ENCODE measurements around the gene DPH1.
A peak's percentile ranks its signal among the peaks of the same experiment; 100 is the strongest.

The DPH1 gene

DNA sequence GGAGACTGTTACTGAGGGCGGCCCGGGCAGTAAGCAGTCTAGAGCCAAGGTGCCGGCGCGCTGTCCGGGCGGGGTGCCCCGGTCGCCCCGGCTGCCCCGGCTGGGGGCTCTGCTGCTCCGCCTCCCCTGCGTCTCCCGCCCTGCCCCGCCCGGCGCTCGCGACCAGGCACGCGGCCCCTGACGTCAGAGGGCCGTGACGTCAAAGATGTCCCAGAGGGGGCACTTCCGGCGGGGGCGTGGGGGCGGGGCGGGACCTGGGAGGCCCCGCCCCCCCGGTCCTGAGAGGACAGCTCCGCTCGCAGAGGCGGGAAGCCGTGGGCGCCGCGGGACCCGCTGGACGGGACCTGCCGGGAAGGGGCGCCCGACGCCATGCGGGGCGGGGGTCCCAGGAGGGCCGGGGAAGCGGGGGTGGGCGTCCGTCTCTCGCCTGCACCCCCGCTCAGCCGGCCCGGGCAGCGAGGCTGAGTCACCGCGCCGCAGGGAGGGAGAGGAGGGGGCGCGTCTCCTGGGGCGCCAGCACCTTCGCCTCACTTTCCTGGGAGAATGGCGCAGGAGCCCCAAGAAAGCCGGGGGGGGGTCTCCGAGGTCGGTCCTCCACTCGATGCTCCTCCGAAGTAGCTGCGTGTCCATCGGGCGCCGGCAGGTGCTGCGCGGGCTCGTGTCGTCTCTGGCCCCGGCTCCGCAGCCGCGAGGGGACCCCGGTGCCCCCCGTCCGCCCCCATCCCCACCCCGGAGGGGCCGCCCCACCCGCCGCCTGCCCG lies 20.5 kb downstream of the DPH1 start:
- peak in 1 of 2 experiments; percentile 58 for DNase-seq

DNA sequence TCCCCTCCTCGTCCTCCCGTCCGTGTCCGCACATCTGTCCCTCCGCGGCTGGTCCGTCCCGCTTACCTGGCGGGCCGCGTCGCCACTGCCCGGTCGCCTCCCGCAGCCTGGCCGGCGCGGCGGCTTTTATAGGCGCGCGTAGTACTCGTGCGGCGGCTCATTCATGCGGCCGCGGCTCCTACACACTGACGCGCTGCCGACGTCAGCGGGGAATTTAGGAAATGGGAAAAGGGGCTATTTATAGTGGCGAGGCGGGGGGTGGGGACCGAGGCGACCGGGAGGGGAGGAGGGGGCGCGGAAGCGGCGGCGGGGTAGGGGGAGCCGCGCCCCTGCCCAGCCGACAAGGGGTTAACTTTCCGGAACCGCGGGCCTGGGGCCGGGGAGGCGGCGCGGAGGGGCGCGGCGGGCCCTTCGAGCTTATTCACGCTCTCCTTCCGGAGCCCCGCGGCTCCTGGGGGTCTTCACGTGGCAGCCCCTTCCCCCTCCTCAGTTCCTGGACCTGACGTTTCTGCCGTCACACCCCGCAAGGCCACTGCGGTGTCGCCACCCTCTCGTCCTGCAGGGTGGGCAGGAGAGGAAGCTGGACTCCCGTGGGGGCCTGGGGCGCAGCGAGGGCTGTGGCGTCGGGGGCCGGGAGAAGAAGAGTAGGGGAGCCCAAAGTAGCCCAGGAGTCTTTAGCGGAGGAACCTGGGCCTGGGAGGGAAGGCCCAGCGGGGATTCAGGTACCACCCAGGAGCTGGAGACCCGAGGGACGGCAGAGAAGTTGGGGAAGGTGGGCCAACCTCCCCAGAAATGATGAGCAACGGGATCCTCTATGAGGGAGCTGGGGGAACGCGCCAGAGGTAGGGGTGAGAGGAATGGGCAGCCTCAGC lies 21.3 kb downstream of the DPH1 start:
- peak in 1 of 2 experiments; percentile 35 for DNase-seq

- no peak for DNase-seq
Measured at GRCh38 chr17:2051933-2052559, 22.1 kb downstream of the DPH1 start.

GRCh38 chr17:2053380-2054261 lies 23.7 kb downstream of the DPH1 start:
- DNase-seq = peak in 1 of 2 experiments; percentile 67

GRCh38 chr17:2054262-2054511 lies 24.2 kb downstream of the DPH1 start:
- DNase-seq = no peak

DNA sequence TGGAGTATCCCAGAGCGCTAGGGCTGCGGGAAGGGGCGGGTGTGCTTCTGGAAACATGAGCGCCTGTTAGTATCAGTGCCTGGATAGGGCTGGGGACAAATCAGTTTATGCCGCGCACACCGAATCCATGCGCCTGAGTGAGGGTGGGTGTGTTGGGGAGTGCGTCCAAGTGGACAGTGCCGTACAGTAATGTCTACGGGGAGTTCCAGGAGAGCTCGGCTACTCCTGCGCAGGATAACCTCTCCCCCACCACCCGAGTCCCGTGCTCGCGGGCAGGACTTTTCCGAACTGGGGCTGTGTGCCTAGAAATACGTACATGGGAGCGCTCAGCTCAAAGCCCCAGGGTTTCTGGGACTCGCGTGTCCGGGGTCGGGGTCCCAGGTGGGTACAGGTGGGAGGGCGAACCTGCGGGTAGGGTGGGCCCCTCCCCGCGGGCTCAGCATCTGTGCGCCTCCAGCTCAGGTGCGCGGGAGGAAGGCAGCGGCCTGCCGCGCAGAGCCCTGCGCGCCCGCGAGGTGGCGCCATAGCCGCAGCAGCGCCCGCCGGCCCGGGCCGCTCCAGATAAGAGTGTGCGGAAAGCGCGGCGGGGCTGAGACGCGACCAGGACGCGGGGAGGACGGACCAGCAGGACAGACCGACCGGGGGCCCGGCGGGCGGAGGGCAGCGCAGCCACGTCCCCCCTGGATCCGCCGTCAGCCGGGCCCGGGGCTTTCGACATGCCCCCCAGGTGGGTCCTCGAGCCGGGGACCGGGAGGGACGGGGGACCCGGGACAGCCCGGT lies 24.7 kb downstream of the DPH1 start, which contains the start of gene HIC1:
Gene HIC1 (plus strand): TSS at position 592 of the 780 bp plus-strand sequence. CDS start 1,588 bp downstream, outside the sequence.
- peak in 1 of 2 experiments; percentile 60 for DNase-seq

DNA sequence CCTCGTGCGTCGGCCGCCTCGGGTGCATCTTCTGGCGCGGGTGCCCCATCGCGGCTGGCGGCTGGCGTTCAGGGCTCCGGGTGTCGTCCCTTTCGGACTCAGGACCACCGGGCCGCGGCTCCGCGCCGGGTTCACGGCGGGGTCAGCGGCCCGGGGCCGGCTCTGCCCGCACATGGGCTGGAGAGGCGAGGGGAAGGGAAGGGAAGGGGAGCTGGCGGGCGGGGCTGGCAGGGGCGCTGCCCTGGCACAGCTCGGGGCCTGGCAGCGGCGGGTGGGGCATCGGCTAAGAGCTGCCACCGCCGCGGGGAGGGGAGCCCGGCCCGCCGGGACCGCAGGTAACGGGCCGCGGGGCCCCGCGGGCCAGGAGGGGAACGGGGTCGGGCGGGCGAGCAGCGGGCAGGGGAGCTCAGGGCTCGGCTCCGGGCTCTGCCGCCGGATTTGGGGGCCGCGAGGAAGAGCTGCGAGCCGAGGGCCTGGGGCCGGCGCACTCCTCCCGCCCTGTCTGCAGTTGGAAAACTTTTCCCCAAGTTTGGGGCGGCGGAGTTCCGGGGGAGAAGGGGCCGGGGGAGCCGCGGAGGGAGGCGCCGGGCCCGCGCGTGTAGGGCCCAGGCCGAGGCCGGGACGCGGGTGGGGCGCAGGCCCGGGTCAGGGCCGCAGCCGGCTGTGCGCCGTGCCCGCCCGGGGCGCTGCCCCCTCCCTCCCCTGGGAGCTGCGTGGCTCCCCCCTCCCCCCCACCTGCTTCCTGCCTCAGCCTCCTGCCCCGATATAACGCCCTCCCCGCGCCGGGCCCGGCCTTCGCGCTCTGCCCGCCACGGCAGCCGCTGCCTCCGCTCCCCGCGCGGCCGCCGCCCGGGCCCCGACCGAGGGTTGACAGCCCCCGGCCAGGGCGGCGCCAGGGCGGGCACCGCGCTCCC lies 25.6 kb downstream of the DPH1 start:
- no peak for DNase-seq

GRCh38 chr17:2056206-2057174 lies 26.5 kb downstream of the DPH1 start:
- DNase-seq = peak in 1 of 2 experiments; percentile 43

- no peak for DNase-seq
Measured at GRCh38 chr17:2057175-2057759, 27.3 kb downstream of the DPH1 start.

GRCh38 chr17:2057760-2058585 lies 28.0 kb downstream of the DPH1 start:
- no peak for DNase-seq

DNA sequence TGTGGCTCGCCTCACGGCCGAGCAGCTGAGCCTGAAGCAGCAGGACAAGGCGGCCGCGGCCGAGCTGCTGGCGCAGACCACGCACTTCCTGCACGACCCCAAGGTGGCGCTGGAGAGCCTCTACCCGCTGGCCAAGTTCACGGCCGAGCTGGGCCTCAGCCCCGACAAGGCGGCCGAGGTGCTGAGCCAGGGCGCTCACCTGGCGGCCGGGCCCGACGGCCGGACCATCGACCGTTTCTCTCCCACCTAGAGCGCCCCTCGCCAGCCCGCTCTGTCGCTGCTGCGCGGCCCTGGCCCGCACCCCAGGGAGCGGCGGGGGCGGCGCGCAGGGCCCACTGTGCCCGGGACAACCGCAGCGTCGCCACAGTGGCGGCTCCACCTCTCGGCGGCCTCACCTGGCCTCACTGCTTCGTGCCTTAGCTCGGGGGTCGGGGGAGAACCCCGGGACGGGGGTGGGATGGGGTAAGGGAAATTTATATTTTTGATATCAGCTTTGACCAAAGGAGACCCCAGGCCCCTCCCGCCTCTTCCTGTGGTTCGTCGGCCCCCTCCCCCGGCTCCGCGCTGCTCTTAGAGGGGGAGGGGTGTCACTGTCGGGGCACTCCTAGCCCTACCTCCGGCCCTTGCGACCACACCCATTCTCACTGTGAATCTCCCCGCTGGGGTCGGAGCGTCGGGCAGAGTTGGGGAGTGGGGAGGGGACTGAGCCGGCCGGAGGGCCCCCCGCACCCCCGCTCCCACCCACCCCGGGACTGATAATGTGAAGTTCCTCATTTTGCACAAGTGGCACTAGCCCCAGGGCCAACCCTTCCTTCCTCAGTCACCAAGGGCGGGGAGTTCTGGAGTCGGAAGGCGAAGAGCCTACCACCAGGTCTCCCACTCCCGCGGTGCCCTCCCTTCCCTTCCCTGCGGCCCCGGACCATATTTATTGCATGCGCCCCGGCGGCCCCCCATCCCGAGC lies 28.9 kb downstream of the DPH1 start:
- no peak for DNase-seq

DNA sequence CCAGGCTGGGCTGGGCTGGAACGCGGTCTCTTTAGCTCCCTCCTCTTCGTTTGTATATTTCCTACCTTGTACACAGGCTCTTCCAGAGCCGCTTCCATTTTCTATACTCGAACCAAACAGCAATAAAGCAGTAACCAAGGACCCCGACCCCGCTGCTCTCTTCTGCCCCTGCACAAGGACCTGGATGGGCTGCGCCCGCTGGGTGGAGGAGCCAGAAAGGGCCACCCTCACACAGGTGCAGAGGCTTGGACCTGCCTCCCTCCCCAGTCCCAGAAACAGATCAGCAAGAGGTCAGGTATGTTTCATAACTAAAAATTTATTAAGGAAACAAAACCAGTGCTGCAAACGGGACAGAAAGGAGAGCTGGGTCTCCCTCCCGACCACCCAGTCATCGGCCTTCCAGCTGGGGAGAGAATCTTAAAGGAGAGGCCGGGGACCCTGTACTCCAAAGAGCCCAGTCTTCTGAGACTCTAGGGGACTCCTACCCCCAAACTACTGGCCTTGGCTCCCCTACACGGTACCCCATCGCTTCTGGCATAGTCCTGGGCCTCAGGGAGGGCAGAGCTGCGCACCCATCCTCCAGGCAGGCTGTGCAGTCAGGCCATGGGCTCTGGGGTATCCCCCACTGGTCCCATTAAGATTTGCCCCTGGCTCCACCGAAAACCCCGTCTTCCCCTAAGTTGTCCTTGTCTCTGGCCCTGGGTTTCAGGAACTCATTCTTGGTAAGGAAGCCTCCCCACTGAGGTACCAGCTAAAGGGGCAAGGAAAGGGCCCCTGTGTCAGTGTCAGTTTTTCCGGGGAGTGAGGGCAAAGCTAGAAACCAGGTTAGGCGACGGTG lies 29.8 kb downstream of the DPH1 start:
- no peak for DNase-seq

GRCh38 chr17:2060385-2060658 lies 30.4 kb downstream of the DPH1 start:
- DNase-seq = no peak

DNA sequence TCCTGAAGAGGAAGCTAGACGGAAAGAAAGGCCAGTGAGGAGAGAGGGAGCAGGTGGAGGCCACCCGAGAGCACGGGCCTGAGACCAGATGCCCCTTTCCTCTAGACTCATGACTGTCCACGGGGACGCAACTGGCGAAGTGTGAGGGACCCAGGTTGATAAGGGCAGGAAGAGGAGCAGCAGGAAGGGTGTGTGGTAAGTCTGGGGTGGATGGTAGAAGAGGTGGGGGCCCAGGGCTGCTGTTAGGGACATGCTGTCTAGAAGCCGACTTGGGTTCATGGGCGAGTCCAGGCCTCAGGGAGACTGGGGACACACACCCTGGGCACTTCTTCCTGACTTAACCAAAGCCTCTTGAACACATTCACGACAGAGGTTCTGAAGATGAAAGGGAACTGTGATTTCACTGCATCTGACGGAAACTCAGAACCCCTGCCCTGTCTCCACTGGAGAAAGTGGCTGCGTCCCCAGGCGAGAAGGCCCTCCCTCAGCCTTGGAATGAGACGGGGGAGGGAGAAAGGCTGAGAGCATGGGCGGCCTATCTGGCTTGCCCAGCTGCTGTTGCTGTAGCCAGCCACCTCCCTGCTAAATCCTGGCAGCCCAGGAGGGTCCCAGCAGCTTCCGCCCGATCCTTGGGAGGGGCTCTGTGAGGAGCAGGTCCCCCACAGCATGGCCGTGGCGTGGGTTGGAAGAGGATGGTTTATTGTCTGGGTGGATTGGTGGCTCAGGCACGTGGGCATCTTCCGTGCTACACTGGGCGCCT lies 30.9 kb downstream of the DPH1 start:
- no peak for DNase-seq

GRCh38 chr17:2061441-2061958 lies 31.5 kb downstream of the DPH1 start:
- no peak for DNase-seq
